WERI-Rb-1 (cell line): ENCODE results near the gene OR5H15.
"Not testable (repeated sequence)": the region's sequence is repeated elsewhere in the genome, so short reads cannot be mapped to it uniquely, and the experiment has no call there.

Experiments used
- DNase-seq: peaks from one replicate; pipeline ENCODE4 v3.0.0-alpha.2; 2020
- H3K27ac ChIP-seq: fragments of 250-450 bp; sonication (Bioruptor Pico); 2 replicates; pipeline ENCODE4 v1.5.1; 2020; ENCODE audit warnings: mild to moderate bottlenecking, moderate library complexity
- H3K27me3 ChIP-seq: fragments of 250-450 bp; sonication (Bioruptor Pico); 2 replicates; pipeline ENCODE4 v1.5.1; 2021; ENCODE audit warnings: mild to moderate bottlenecking, low read depth, moderate library complexity; ENCODE audit not compliant: insufficient read depth, severe bottlenecking
- H3K36me3 ChIP-seq: fragments of 250-450 bp; sonication (Bioruptor Pico); 2 replicates; pipeline ENCODE4 v1.5.1; 2020; ENCODE audit warnings: mild to moderate bottlenecking, moderate library complexity
- H3K4me3 ChIP-seq: 2 replicates; pipeline ENCODE4 v1.5.1; 2011; ENCODE audit warnings: low read depth, mild to moderate bottlenecking, control low read depth, low read length
- H3K9me3 ChIP-seq: fragments of 250-450 bp; sonication (Bioruptor Pico); 2 replicates; pipeline ENCODE4 v1.5.1; 2021; ENCODE audit warnings: mild to moderate bottlenecking, moderate library complexity; ENCODE audit not compliant: severe bottlenecking
- TF ChIP-seq, protein P1 (sequence below): IDR thresholded peaks from 2 replicates; pipeline ENCODE4 v1.5.1; 2011; ENCODE audit warnings: low read depth, mild to moderate bottlenecking, control low read depth, inconsistent platforms, low read length

OR5H15 gene

DNA sequence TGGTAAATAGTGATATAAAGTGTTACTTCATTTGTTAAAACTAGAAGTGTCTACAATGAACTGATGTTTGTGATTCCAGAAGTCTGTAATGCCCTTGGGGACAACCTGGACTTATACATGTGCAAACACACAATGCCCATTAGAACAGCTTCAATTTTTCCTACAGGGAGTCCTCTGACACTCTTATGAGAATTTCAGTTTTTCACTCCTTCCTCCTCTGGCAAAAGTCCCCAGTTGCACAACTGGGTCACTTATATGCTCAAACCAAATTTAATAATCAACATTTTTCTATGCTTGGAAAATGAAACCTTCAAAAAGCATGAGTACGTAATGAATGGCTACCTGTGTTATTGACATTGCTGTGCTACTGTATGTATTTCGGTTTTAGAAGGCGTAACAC, at the start of gene OR5H15:
Gene OR5H15 (plus strand): TSS at position 301 of the 400 bp plus-strand sequence. CDS start 2,004 bp downstream, outside the sequence.
- TF ChIP-seq, protein P1, sequence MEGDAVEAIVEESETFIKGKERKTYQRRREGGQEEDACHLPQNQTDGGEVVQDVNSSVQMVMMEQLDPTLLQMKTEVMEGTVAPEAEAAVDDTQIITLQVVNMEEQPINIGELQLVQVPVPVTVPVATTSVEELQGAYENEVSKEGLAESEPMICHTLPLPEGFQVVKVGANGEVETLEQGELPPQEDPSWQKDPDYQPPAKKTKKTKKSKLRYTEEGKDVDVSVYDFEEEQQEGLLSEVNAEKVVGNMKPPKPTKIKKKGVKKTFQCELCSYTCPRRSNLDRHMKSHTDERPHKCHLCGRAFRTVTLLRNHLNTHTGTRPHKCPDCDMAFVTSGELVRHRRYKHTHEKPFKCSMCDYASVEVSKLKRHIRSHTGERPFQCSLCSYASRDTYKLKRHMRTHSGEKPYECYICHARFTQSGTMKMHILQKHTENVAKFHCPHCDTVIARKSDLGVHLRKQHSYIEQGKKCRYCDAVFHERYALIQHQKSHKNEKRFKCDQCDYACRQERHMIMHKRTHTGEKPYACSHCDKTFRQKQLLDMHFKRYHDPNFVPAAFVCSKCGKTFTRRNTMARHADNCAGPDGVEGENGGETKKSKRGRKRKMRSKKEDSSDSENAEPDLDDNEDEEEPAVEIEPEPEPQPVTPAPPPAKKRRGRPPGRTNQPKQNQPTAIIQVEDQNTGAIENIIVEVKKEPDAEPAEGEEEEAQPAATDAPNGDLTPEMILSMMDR = no peak
- Histone ChIP-seq H3K4me3 (no peak within 1 kb of the TSS), H3K36me3 (no peaks in the 10 kb centered on the region), H3K27ac (no peak within 1 kb of the TSS), H3K9me3 (no peaks in the 10 kb centered on the region), H3K27me3 (peaks cover 15% of the 10 kb centered on the region)
- no peak for DNase-seq

DNA sequence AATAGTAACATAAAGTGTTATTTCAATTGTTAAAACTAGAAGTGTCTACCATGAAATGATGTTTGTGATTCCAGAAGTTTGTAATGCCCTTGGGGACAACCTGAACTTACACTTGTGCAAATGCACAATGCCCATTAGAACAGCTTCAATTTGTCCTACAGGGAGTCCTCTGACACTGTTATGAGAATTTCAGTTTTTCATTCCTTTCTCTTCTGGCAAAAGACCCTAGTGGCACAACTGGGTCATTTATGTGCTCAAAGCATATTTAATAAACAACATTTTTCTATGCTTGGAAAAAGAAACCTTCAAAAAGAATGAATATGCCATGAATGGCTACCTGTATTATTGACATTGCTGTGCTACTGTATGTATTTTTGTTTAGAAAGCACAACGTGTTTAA, 36.1 kb upstream of the OR5H15 start, which contains the start of gene OR5H1:
Gene OR5H1 (plus strand): TSS at position 301 of the 400 bp plus-strand sequence. CDS start 1,977 bp downstream, outside the sequence.
- TF ChIP-seq, protein P1 = no peak
- no peaks in the 10 kb centered on the region for H3K27me3 ChIP-seq
- no peak within 1 kb of the TSS for H3K27ac ChIP-seq
- DNase-seq = no peak
- no peaks in the 10 kb centered on the region for H3K9me3 ChIP-seq
- H3K36me3 ChIP-seq = no peaks in the 10 kb centered on the region
- no peak within 1 kb of the TSS for H3K4me3 ChIP-seq

DNA sequence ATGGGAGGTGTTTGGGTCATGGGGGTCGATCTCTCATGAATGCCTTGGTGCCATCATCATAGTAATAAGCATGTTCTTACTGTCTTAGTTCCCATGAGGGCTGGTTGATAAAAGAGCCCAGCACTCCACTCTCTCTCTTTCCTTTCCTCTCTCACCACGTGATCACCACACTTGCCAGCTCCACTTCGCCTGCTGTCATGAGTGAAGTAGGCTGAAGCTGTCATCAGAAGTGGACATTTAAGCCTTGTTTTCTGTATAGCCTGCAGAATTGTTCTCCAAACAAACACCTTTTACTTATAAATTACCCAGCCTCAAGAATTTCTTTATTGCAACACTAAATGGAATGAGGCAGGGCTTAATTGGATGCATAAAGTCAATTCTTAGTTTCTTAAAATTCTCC, 29.9 kb upstream of the OR5H15 start:
- TF ChIP-seq, protein P1 = no peak
- Histone ChIP-seq H3K27ac (no peak overlapping the region), H3K9me3 (no peaks in the 10 kb centered on the region), H3K4me3 (no peak overlapping the region), H3K36me3 (no peaks in the 10 kb centered on the region), H3K27me3 (peaks cover 16% of the 10 kb centered on the region)
- DNase-seq = no peak

DNA sequence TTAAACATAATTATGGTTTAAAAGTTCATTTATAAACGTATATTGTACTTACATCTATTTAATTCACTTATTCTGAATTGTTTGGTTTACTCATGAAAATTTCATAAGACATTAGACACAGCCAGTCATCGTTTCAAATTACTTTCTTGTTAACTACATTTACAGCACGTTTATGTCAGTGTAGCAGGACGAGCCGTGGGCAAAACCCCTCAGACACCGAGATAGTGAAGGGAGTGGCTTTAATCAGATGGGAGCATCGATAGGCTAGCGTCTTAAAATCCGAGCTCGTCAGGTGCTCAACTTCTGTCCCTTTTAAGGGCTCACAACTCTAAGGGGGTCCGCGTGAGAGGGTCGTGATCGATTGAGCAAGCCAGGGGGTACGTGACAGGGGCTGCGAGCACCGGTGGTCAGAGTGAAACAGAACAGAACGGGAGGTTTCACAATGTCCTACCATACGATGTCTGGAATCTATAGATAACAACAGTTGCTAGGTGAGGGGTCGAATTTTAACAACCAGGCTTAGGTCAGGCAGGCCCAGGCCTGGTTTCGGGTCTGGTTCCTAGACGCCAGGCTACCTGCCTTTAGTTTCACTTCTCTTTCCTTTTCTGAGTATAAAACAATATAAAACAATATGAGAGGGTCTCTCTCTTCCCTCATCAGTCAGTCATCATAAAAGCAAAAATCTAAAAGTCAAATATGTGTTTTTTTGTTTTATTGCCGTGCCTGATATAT, 28.5 kb upstream of the OR5H15 start:
- H3K36me3 ChIP-seq, DNase-seq, H3K9me3 ChIP-seq, H3K27ac ChIP-seq, H3K4me3 ChIP-seq: not testable (repeated sequence)
- peaks cover 23% of the 10 kb centered on the region for H3K27me3 ChIP-seq

DNA sequence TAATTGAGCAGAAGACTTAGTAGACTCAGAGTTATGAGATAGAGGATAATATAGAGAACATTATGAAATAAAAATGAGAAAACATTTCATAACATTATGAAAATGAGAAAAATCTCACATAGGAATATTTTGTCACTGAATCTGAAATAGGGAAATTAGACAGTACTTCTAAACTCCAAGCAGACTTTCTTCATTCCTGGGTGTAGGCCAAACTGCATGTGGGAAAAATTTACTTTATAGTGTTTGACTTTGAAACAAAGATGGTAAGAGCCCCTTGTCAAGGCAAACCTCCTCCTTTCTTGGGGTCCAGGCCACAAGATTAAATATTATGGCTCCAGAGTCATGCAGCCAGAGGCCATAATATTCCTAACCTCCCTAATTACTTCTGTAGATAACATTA, 26.0 kb upstream of the OR5H15 start:
- Histone ChIP-seq H3K4me3 (no peak overlapping the region), H3K27ac (no peak overlapping the region), H3K27me3 (peaks cover 25% of the 10 kb centered on the region), H3K9me3 (no peaks in the 10 kb centered on the region), H3K36me3 (no peaks in the 10 kb centered on the region)
- TF ChIP-seq, protein P1 = no peak
- no peak for DNase-seq

DNA sequence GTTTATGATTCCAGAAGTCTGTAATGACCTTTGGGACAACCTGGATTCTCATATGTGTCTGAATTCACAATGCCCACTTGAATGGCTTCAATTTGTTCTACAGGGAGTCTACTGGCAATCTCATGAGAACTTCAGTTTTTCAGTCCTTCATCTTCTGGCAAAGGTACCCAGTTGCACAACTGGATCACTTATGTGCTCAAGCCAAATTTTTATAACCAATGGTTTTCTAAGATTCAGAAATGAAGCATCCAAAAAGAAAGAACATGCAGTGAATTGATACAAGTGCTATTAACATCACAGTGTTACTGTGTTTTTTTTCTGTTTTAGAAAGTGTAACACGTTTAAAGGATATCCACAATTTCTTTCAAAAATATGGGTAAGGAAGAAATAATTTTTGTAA, 19.3 kb upstream of the OR5H15 start, which contains the start of gene OR5H14:
Gene OR5H14 (plus strand): TSS at position 301 of the 400 bp plus-strand sequence. CDS start 1,907 bp downstream, outside the sequence.
- Histone ChIP-seq H3K27ac (no peak within 1 kb of the TSS), H3K4me3 (no peak within 1 kb of the TSS), H3K36me3 (no peaks in the 10 kb centered on the region), H3K27me3 (peaks cover 30% of the 10 kb centered on the region), H3K9me3 (no peaks in the 10 kb centered on the region)
- no peak for DNase-seq
- TF ChIP-seq, protein P1 = no peak
